ENCODE measurements around the gene PBLD.
"Not testable (repeated sequence)": the region's sequence is repeated elsewhere in the genome, so short reads cannot be mapped to it uniquely, and the experiment has no call there.

PBLD gene

DNA sequence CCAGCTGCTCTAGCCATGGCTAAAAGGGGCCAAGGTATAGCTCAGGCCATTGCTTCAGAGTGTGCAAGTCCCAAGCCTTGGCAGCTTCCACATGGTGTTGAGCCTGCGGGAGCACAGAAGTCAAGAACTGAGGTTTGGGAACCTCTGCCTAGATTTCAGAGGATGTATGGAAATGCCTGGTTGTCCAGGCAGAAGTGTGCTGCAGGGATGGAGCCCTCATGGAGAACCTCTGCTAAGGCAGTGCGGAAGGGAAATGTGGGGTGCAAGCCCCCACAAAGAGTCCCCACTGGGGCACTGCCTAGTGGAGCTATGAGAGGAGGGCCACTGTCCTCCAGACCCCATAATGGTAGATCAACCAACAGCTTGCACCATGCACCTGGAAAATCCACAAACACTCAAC is 54.9 kb downstream of the PBLD start:
- DNase-seq = not testable (repeated sequence)

DNA sequence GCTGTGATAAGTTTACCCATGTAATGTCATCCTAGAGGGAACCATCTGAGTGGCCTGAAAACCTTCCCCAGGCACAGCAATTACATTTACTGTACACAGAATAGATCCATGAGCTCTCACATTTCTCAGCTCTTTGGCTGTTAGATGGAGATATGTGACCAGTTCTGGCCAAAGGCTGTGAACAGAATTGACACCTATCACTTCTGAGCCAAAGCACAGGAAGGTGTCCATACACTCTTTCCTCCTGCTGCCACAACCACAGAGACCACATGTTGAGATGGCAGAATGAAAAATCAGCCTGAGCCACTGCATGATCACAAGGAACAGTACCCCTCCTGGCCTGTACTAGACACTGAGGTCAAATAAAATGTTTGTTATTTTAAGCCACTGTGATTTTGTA is 56.5 kb downstream of the PBLD start:
- no peak for DNase-seq

DNA sequence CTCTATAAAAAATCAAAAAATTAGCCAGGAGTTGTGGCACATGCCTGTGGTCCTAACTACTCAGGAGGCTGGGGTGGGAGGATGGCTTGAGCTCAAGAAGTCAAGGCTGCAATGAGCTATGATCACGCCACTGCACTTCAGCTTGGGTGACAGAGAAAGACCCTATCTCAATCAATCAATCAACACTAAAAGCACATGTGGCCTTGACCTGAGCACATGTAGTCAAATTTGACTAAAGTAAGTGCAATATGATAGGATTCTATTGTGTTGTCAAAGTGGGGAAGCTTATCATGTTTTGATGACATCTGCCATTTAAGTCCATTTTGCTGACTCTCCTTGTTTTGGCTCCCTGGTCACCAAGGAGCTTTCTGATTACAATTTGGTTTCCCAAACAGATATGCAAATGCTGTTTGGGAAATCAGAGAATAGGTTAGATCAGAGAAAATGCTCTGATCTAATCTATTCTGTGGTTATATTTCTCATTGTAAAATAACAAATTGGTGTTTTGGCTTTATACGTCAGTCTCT is 57.1 kb downstream of the PBLD start:
- no peak for DNase-seq

DNA sequence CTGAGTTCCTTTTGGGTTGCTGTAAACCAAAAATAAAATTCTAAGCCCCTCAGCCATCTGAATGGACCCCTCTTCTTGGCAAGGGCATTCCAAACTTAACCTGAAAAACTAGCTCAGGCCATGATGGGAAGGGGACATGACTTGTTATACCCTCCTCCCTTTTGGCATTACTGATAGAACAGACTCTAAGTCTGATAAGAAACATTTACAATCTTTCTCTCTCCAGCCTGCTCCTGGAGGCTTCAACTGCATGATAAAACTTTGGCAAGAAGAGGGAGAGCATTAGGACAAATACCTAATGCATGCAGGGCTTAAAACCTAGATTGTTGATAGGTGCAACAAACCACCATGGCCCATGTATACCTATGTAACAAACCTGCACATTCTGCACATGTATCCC is 59.9 kb downstream of the PBLD start:
- DNase-seq = no peak

DNA sequence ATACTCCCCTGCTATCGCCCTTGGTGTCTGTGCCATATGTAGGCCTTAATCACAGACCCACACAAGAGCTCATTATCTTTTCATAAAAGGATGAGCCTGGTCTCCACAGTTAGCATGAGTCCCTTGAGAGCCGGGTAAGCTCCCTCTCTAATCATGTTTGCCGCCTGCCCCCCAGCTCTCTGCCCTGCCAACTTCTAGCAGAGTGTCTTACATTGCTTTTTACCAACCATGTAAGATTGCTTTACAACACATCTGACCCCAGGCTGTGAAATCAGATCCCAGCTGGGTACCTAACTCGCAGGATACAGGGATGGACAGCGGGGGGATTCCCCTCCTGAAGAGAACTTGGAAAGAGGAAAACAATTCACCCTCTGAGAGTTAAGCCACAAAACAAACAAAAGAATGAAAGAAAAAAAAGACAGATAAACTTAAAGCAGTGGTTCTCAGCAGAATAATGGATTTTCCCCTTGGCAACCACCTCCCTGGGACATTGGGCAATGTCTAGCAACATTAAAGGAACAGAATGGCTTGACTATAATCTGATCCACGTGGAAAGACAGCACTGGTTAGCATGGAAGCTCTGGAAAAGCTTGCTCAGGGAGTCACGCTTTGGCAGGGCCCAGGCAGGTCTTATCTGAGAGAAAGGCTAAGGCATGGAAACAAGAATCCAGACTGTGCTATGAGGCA is 61.4 kb downstream of the PBLD start:
- DNase-seq = no peak

GRCh38 chr10:68269562-68270290 is 63.0 kb downstream of the PBLD start:
- DNase-seq = no peak

- no peak for DNase-seq
Measured at GRCh38 chr10:68261132-68261856, 71.4 kb downstream of the PBLD start.

DNA sequence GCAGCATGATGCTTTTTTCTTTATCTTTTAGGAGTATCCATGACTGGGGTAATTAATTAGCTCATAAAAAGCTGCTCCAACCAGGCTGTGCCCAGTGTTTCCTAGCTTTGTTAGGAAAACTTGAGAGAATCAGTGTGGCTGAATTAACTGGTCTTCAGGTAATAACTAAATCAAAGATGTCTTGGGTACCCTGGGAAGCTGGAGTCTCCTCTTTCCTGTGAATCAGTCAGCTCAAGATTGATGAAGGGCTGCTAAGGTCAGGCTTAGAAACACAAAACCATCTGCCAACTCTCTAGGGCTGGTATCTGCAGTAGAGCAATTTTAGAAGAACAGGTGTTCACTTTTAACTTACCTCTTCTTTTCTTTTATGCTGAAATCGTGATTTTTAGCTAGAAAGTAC is 79.4 kb downstream of the PBLD start:
- DNase-seq = no peak

DNA sequence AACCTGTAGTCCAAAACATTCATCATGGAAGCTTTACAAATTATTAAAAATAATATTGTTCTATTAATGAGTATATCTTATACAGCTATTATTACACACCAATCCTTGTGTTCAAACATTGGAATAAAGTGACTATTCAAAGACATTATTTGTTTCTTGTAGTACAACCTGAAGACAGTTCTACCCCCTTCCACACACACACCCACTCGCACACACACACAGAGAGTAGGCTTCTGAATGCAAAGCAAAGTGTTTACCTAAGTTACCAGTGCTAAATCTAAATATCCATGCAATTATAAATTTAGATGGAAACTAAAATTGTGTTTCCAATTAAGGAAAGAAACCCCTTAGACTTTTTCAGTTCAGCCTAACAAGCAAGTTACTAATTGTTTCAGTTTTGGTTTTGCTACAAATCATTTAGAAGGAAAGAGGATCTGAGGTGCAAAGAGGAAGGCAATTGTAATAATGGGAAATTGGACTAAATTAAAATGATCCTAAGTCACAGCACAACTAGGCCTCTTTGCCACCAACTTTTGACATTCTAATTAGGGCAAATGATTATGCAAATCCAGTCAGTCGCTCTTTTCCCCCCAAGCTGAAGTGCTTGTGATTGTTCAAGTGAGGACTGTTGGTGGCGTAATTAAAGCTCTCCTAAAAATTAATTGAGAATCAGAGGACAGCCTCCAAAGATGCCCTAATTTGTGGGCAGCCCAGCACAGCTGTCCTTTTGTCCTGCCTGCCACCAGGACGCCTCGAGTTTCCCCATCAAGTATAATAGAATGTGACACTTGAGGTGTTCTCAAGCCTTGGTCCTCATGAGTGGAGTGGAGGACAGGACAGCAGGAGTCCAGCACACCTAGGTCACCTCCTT is 80.9 kb downstream of the PBLD start:
- DNase-seq = no peak

- DNase-seq = no peak
Measured at GRCh38 chr10:68251151-68251550, 81.6 kb downstream of the PBLD start.

- no peak for DNase-seq
Measured at GRCh38 chr10:68249297-68249696, 83.4 kb downstream of the PBLD start.

- DNase-seq = no peak
Measured at GRCh38 chr10:68247931-68248330, 84.8 kb downstream of the PBLD start.

DNA sequence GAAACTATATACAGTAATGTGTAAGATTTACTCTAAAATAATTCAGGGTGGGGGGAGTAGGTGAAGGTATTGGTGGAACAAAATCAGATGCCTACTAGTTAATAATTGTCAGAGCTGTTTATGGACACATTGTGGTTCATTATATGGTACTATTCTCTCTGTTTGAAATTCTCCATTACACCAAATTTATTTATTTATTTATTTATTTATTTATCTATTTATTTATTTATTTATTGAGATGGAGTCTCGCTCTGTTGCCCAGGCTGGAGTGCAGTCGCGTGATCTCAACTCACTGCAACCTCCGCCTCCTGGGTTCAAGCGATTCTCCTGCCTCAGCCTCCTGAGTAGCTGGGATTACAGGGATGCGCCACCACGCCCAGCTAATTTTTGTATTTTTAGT is 86.3 kb downstream of the PBLD start:
- DNase-seq = not testable (repeated sequence)

DNA sequence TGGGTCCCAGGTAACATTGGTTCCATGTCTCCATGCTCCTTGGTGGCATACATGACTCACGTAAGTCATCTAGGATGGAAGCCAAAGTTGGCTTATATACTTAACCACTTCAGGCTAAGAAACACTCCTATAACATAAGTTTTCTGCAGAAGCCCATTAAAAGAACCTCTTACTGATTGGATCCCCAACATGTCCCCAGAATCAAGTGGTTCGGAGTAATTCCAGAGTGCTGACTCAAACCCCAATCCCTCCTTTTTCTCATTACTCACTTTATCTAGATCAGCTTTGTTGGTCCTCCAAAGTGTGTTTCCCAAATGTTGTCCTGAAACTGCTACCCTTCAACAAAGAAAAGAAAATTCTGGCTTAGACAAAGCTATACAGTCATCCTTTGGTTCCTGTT is 90.7 kb downstream of the PBLD start:
- no peak for DNase-seq

GRCh38 chr10:68239596-68240150 is 93.1 kb downstream of the PBLD start:
- DNase-seq = no peak

GRCh38 chr10:68239069-68239468 is 93.7 kb downstream of the PBLD start:
- DNase-seq = no peak

DNA sequence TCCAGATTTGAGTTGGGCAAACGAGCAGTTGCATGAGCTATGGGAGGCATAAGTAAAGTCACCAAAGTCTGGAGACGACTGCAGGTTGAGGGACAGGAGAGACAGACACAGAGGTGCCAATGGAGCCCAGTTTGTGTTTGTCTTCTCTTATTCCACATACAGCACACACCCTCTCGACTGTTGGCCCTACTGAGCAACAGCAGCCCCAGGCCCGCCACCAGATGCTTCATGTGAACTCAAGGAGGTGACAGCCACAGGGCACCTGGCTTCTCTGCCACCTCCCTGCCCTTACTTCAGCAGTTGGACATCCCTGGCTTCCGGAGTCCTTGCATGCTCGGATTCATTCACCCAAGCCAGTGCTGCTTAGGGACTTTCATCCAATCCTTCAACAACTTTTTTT is 94.4 kb downstream of the PBLD start:
- no peak for DNase-seq

- DNase-seq = no peak
Measured at GRCh38 chr10:68237173-68237572, 95.6 kb downstream of the PBLD start.

GRCh38 chr10:68235581-68235980 is 97.1 kb downstream of the PBLD start:
- DNase-seq = no peak

- DNase-seq = no peak
Measured at GRCh38 chr10:68235111-68235510, 97.6 kb downstream of the PBLD start.

DNA sequence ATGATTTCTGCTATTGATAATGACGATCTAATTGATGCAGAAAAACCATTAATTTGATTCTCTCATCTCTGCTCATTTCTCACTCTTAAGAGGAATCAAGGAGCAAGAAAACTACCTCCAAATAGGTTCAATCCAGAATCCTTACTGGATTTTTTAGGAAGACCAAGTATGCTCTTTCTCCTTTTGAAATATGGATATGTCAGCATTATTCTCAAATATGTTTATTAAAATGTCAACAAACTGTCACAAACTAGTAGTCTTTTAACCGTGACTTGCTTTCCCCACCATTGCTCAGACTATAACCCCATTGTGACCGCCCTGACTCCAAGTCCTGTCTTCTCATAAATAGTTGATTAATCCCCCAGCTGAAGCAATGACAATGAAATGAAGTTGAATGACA is 99.7 kb downstream of the PBLD start:
- no peak for DNase-seq
